ENCODE results near the gene XPO5. TPM values are rescaled to one million over a fixed set of nuclear protein-coding genes. Genes with fewer than 3 reads are reported as not detected.

Gene XPO5
- total RNA-seq, 1 experiment from 2014 or later: 86.4 TPM

DNA sequence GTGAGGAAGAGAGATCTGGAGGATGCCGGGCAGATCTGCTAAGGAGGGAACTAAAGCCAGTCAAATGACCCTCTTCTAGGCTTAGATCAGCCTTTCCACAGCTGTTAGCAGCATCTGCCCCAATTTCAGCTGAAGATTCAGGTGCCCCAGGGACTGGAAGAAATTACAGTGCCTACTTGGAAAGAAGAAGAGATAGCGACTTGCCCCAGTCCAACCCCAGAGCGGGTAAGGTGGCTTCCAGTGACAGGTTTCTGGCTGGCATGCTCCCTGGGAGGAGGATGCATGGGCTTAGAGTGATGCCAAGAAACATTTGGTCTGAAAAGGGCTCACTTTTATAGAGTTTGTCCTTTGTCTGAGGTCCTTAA, 97.8 kb downstream of the XPO5 start:
- peak overlapping the region; percentile 62 to 74 for H3K4me3 ChIP-seq (ENCODE audit: low read depth in 2 of 2, low read length in 2 of 2)
- ATAC-seq (no peak), DNase-seq (ENCODE audit: low read depth, low spot score) (no peak)
- BruUV-seq (replicated peaks): TSS peak; percentile 82
- H3K36me3 ChIP-seq (ENCODE audit: control insufficient read depth, insufficient read depth, low read length): no peaks in the 10 kb centered on the region
- H3K27ac ChIP-seq (ENCODE audit: low read length): peak overlapping the region; percentile 78
- intact Hi-C loops (cut with micrococcal nuclease; ENCODE audit: unreplicated experiment) (no loop called here), in situ Hi-C loops (cut with HindIII; ENCODE audit: low pct_unique_long_range_greater_than_20kb, low sequenced_read_pairs) (no loop called here)
- POLR2A ChIA-PET: interaction anchor here (0.6 to 0.7 kb wide), 6 partner anchors 18 to 584 kb away, joined by 3 to 4 read pairs (median 3); partner anchors contain the start of gene LRRC73
- H3K9me3 ChIP-seq (ENCODE audit: control insufficient read depth, insufficient read depth, low read depth, low read length): no peaks in the 10 kb centered on the region
- CTCF ChIA-PET: interaction anchor here (0.6 to 0.8 kb wide), 5 partner anchors 17 to 47 kb away, joined by 3 to 6 read pairs (median 3); partner anchors contain the start of gene LRRC73
- no peaks in the 10 kb centered on the region for H3K27me3 ChIP-seq (ENCODE audit: control insufficient read depth, insufficient read depth, low read length)
- TF ChIP-seq TCF7L2 (IDR thresholded peaks at IDR 0.05; ENCODE audit: low read depth, low read length) (no peak), POLR2AphosphoS5 (IDR thresholded peaks at IDR 0.05; ENCODE audit: low read depth, low read length) (no peak), SIN3A (IDR thresholded peaks at IDR 0.05; ENCODE audit: borderline replicate concordance, insufficient read depth, low read depth, low read length) (no peak)
- TF ChIP-seq, protein P1, sequence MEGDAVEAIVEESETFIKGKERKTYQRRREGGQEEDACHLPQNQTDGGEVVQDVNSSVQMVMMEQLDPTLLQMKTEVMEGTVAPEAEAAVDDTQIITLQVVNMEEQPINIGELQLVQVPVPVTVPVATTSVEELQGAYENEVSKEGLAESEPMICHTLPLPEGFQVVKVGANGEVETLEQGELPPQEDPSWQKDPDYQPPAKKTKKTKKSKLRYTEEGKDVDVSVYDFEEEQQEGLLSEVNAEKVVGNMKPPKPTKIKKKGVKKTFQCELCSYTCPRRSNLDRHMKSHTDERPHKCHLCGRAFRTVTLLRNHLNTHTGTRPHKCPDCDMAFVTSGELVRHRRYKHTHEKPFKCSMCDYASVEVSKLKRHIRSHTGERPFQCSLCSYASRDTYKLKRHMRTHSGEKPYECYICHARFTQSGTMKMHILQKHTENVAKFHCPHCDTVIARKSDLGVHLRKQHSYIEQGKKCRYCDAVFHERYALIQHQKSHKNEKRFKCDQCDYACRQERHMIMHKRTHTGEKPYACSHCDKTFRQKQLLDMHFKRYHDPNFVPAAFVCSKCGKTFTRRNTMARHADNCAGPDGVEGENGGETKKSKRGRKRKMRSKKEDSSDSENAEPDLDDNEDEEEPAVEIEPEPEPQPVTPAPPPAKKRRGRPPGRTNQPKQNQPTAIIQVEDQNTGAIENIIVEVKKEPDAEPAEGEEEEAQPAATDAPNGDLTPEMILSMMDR (IDR thresholded peaks at IDR 0.05): no peak
- TF ChIP-seq, protein P2, sequence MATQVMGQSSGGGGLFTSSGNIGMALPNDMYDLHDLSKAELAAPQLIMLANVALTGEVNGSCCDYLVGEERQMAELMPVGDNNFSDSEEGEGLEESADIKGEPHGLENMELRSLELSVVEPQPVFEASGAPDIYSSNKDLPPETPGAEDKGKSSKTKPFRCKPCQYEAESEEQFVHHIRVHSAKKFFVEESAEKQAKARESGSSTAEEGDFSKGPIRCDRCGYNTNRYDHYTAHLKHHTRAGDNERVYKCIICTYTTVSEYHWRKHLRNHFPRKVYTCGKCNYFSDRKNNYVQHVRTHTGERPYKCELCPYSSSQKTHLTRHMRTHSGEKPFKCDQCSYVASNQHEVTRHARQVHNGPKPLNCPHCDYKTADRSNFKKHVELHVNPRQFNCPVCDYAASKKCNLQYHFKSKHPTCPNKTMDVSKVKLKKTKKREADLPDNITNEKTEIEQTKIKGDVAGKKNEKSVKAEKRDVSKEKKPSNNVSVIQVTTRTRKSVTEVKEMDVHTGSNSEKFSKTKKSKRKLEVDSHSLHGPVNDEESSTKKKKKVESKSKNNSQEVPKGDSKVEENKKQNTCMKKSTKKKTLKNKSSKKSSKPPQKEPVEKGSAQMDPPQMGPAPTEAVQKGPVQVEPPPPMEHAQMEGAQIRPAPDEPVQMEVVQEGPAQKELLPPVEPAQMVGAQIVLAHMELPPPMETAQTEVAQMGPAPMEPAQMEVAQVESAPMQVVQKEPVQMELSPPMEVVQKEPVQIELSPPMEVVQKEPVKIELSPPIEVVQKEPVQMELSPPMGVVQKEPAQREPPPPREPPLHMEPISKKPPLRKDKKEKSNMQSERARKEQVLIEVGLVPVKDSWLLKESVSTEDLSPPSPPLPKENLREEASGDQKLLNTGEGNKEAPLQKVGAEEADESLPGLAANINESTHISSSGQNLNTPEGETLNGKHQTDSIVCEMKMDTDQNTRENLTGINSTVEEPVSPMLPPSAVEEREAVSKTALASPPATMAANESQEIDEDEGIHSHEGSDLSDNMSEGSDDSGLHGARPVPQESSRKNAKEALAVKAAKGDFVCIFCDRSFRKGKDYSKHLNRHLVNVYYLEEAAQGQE (IDR thresholded peaks at IDR 0.05; ENCODE audit: insufficient read depth in 1 of 2, low read depth in 2 of 2, low read length in 1 of 2): no peak
- peaks cover 13% of the 10 kb centered on the region for H3K4me1 ChIP-seq (ENCODE audit: control insufficient read depth, insufficient read depth, low read length)

DNA sequence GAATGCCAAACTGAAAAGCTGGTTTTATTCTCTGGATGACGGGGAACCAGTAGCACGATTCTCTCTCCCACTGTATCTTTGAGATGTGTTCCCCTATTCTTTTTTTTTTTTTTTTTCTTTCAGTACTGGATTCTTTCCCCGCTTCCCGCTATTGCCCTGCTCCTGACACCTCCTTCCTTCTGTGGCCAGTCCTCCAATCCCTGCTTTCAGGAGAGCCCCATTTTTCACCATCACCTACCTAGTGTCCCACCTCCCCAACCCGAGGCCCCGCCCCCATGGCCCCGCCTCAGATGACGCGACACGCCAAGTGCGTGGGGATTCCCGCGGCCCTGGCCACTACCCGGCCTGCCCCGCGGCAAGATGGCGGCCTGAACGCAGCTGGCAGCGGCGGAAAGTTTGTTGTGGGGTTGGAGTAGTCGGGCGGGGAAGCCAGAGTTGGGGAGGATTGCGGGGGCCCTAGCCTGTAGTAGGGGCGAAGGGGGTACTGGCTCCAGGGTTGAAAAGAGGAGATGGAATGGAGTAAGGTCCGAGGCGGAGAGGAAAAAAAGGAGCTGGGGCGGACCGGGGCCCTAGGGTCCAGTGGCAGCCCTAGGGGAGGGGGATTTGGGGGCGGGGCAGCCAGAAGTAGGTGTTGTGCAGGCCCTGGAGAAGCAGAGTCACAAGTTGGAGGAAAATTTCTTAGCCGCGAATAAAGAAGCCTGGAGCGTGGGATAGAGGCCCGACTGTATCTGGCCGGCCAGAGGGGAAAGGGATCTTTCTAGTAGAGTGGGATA, 98.4 kb downstream of the XPO5 start, which contains the start of gene TJAP1:
TSS of gene TJAP1 (plus strand) at position 336 of the 773 bp plus-strand sequence. CDS start 21,432 bp downstream, outside the sequence.
- DNase-seq (ENCODE audit: low read depth, low spot score) (no peak), ATAC-seq (peak; percentile 100)
- no peaks in the 10 kb centered on the region for H3K9me3 ChIP-seq (ENCODE audit: control insufficient read depth, insufficient read depth, low read depth, low read length)
- H3K4me3 ChIP-seq (ENCODE audit: low read depth in 2 of 2, low read length in 2 of 2): peak within 1 kb of the TSS; percentile 62 to 74
- ChIA-PET POLR2A (interaction anchor here (0.6 to 0.7 kb wide), 6 partner anchors 18 to 584 kb away, joined by 3 to 4 read pairs (median 3); partner anchors contain the start of gene LRRC73), CTCF (interaction anchor here (0.6 to 0.8 kb wide), 8 partner anchors 12 to 46 kb away, joined by 3 to 8 read pairs (median 4); partner anchors contain the start of gene LRRC73)
- TF ChIP-seq, protein P2 (IDR thresholded peaks at IDR 0.05; ENCODE audit: insufficient read depth in 1 of 2, low read depth in 2 of 2, low read length in 1 of 2): no peak
- TF ChIP-seq, protein P1 (IDR thresholded peaks at IDR 0.05): no peak
- peak; percentile 90 for TF ChIP-seq POLR2AphosphoS5 (IDR thresholded peaks at IDR 0.05; ENCODE audit: low read depth, low read length)
- TF ChIP-seq SIN3A (IDR thresholded peaks at IDR 0.05; ENCODE audit: borderline replicate concordance, insufficient read depth, low read depth, low read length): peak; percentile 86
- BruUV-seq (replicated peaks): no TSS peak
- in situ Hi-C loops (cut with HindIII; ENCODE audit: low pct_unique_long_range_greater_than_20kb, low sequenced_read_pairs): no loop called here
- H3K27ac ChIP-seq (ENCODE audit: low read length): peak within 1 kb of the TSS; percentile 81
- H3K27me3 ChIP-seq (ENCODE audit: control insufficient read depth, insufficient read depth, low read length): no peaks in the 10 kb centered on the region
- intact Hi-C loops (cut with micrococcal nuclease; ENCODE audit: unreplicated experiment): no loop called here
- peaks cover 13% of the 10 kb centered on the region for H3K4me1 ChIP-seq (ENCODE audit: control insufficient read depth, insufficient read depth, low read length)
- H3K36me3 ChIP-seq (ENCODE audit: control insufficient read depth, insufficient read depth, low read length): no peaks in the 10 kb centered on the region

All from Panc1 (cell line).